ENCODE measurements around the gene RUNDC1.

Gene RUNDC1

GRCh38 chr17:43018008-43018853 is 37.9 kb downstream of the RUNDC1 start:
- DNase-seq = no peak
- no peaks in the 10 kb centered on the region for H3K4me1 ChIP-seq (ENCODE audit: low read length)
- no peaks in the 10 kb centered on the region for H3K27me3 ChIP-seq (replicated peaks; ENCODE audit: insufficient read depth, low read length)
- no peaks in the 10 kb centered on the region for H4K20me1 ChIP-seq (ENCODE audit: insufficient read depth, low read length)
- no peaks in the 10 kb centered on the region for H3K79me2 ChIP-seq (ENCODE audit: low read length)
- H2AFZ ChIP-seq (ENCODE audit: low read length) = no peak overlapping the region
- no peak overlapping the region for H3K9ac ChIP-seq (ENCODE audit: low read length)
- H3K9me3 ChIP-seq (replicated peaks; ENCODE audit: insufficient read depth, low read length) = no peaks in the 10 kb centered on the region
- H3K4me3 ChIP-seq (ENCODE audit: low read length) = no peak overlapping the region
- H3K4me2 ChIP-seq (ENCODE audit: low read depth, low read length) = no peak overlapping the region
- H3F3A ChIP-seq (ENCODE audit: insufficient read depth, low read length) = peaks cover 5% of the 10 kb centered on the region; the same call in 1 of the 2 replicates
- TF ChIP-seq, protein P1, sequence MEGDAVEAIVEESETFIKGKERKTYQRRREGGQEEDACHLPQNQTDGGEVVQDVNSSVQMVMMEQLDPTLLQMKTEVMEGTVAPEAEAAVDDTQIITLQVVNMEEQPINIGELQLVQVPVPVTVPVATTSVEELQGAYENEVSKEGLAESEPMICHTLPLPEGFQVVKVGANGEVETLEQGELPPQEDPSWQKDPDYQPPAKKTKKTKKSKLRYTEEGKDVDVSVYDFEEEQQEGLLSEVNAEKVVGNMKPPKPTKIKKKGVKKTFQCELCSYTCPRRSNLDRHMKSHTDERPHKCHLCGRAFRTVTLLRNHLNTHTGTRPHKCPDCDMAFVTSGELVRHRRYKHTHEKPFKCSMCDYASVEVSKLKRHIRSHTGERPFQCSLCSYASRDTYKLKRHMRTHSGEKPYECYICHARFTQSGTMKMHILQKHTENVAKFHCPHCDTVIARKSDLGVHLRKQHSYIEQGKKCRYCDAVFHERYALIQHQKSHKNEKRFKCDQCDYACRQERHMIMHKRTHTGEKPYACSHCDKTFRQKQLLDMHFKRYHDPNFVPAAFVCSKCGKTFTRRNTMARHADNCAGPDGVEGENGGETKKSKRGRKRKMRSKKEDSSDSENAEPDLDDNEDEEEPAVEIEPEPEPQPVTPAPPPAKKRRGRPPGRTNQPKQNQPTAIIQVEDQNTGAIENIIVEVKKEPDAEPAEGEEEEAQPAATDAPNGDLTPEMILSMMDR (IDR thresholded peaks at IDR 0.05; ENCODE audit: low read length) = no peak
- TF ChIP-seq EZH2phosphoT487 (IDR thresholded peaks at IDR 0.05; ENCODE audit: low read length) (no peak), EZH2 (optimal IDR thresholded peaks at IDR 0.05; ENCODE audit: low read depth, low read length) (no peak)
- no peak overlapping the region for H3K27ac ChIP-seq (ENCODE audit: low read length)
- H3K36me3 ChIP-seq (replicated peaks; ENCODE audit: insufficient read depth, low read length) = no peaks in the 10 kb centered on the region
- no peaks in the 10 kb centered on the region for H3K9me2 ChIP-seq (replicated peaks; ENCODE audit: insufficient read depth, low read length)

DNA sequence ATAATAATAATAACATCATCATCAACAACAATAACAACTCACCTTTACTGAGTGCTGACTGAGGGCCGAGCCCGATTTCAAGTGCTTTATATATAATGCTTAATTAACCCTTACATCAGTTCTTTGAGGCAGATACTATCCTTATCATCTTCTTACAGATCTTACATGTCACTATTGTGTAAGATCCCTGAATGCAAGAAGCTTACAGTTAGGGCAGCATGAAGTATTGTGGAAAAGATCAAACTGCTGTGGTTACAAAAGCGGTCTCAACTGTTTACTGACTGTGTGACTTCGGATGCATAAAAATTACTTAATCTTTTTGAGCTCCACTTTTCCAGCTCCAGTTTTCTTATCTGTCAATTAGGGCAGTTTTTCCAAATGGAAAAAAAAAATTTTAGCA is 38.6 kb downstream of the RUNDC1 start:
- Histone ChIP-seq H3K9me2 (replicated peaks; ENCODE audit: insufficient read depth, low read length) (no peaks in the 10 kb centered on the region), H3K36me3 (replicated peaks; ENCODE audit: insufficient read depth, low read length) (no peaks in the 10 kb centered on the region), H3K27me3 (replicated peaks; ENCODE audit: insufficient read depth, low read length) (no peaks in the 10 kb centered on the region), H2AFZ (ENCODE audit: low read length) (no peak overlapping the region), H3K4me1 (ENCODE audit: low read length) (no peaks in the 10 kb centered on the region), H3K9ac (ENCODE audit: low read length) (no peak overlapping the region), H3F3A (ENCODE audit: insufficient read depth, low read length) (peaks cover 5% of the 10 kb centered on the region; the same call in 1 of the 2 replicates), H3K79me2 (ENCODE audit: low read length) (no peaks in the 10 kb centered on the region), H4K20me1 (ENCODE audit: insufficient read depth, low read length) (no peaks in the 10 kb centered on the region), H3K9me3 (replicated peaks; ENCODE audit: insufficient read depth, low read length) (no peaks in the 10 kb centered on the region), H3K27ac (ENCODE audit: low read length) (no peak overlapping the region), H3K4me2 (ENCODE audit: low read depth, low read length) (no peak overlapping the region), H3K4me3 (ENCODE audit: low read length) (no peak overlapping the region)
- DNase-seq = no peak
- TF ChIP-seq EZH2phosphoT487 (IDR thresholded peaks at IDR 0.05; ENCODE audit: low read length) = no peak
- TF ChIP-seq, protein P1 (IDR thresholded peaks at IDR 0.05; ENCODE audit: low read length) = no peak
- TF ChIP-seq EZH2 (optimal IDR thresholded peaks at IDR 0.05; ENCODE audit: low read depth, low read length) = no peak

DNA sequence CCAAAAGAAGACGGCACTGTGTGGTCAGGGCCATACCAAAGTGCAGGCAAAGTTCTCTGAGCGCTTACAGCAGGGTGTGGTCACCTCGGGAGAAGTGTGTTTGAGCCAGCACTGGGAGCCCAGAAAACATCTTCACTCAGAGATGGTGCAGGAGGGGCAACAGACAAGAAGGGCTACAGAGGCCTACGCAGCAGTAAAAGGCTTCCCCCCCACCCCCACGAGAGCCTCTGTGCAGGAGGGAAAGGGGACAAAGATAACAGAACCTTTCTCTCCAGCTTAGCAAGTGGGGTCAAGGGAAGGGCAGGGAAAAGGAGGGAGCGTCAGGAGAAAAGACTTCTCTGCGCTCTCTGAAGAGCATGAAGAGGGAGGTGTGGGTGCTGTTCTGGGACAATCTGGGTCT is 39.1 kb downstream of the RUNDC1 start:
- no peak for TF ChIP-seq EZH2phosphoT487 (IDR thresholded peaks at IDR 0.05; ENCODE audit: low read length)
- TF ChIP-seq, protein P1 (IDR thresholded peaks at IDR 0.05; ENCODE audit: low read length) = no peak
- TF ChIP-seq EZH2 (optimal IDR thresholded peaks at IDR 0.05; ENCODE audit: low read depth, low read length) = no peak
- H3K4me1 ChIP-seq (ENCODE audit: low read length) = no peaks in the 10 kb centered on the region

More for the DNA sequence above, 39.1 kb downstream of the RUNDC1 start:
- Histone ChIP-seq H3F3A (ENCODE audit: insufficient read depth, low read length) (peaks cover 5% of the 10 kb centered on the region; the same call in 1 of the 2 replicates), H3K27ac (ENCODE audit: low read length) (no peak overlapping the region), H3K27me3 (replicated peaks; ENCODE audit: insufficient read depth, low read length) (no peaks in the 10 kb centered on the region), H3K9me3 (replicated peaks; ENCODE audit: insufficient read depth, low read length) (no peaks in the 10 kb centered on the region), H4K20me1 (ENCODE audit: insufficient read depth, low read length) (no peaks in the 10 kb centered on the region), H2AFZ (ENCODE audit: low read length) (no peak overlapping the region), H3K4me2 (ENCODE audit: low read depth, low read length) (no peak overlapping the region), H3K9ac (ENCODE audit: low read length) (no peak overlapping the region), H3K4me3 (ENCODE audit: low read length) (no peak overlapping the region), H3K9me2 (replicated peaks; ENCODE audit: insufficient read depth, low read length) (no peaks in the 10 kb centered on the region), H3K79me2 (ENCODE audit: low read length) (no peaks in the 10 kb centered on the region), H3K36me3 (replicated peaks; ENCODE audit: insufficient read depth, low read length) (no peaks in the 10 kb centered on the region)
- DNase-seq = no peak
